Measurements from ENCODE around the gene ALKBH3. TPM values are rescaled to one million over a fixed set of nuclear protein-coding genes. Genes with fewer than 3 reads are reported as not detected.

ALKBH3 gene
- total and polyA plus RNA-seq, 2 of the 13 experiments (the other 11 are each of a cell fraction or from before 2014, with no cell fraction given), result 17.8 to 36.1 TPM

DNA sequence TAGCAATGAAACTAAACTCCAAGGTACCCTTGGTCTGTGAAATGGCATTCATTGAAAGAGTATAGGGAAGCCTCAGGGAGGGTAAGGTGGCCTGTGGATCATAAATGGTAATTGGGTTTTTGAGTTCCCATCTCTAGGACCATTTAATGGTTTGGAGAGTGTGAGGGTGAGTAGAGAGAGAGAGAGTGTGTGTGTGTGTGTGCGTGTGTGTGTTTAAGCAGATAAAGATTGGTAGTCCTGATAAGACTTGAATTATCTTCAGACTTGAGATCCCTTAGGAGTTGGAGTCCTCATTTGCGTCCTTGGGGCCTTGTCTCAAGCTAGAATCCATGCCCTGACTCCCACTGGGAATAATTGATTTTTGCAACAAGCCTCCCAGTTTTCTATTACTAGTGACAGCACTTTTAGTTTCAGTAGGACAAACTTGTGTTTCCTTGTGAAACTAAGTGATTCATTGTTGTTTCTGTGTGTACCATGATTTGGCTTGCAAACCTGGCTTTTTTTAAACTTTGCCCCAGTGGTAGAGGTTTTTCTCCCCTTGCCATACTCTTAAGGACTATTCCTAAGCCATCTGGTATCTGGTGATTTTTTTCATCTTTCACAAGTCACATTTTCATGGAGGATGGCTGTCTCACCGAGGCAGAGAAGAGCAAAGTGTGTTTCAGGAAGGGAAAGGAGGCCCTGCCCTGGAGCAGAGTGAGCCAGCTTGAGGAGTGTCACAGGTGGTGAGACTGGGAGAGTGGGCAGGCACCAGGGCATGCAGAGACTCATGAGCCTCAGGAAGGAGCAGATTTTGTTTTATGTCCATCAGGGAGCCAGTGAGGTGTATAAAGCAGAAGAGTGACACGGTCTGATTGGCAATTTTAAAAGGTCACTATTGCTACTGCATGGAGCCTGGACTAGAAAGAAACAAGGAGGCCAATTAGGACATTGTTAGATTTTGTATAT lies 26.7 kb downstream of the ALKBH3 start (continued):
- TF ChIP-seq, protein P1, sequence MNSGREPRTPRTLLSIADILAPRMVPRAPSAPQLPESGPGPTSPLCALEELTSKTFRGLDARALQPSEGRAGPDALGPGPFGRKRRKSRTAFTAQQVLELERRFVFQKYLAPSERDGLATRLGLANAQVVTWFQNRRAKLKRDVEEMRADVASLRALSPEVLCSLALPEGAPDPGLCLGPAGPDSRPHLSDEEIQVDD (CRISPR knock-in tag; IDR thresholded peaks at IDR 0.05; ENCODE audit: borderline replicate concordance), result no peak
- TF ChIP-seq MAFG (CRISPR knock-in tag; IDR thresholded peaks at IDR 0.05) (no peak), KDM1A (CRISPR knock-in tag; IDR thresholded peaks at IDR 0.05) (no peak), HNRNPH1 (optimal IDR thresholded peaks at IDR 0.05; ENCODE audit: low read depth, low read length) (no peak), ZNF788 (CRISPR knock-in tag; IDR thresholded peaks at IDR 0.05; ENCODE audit: borderline replicate concordance) (no peak), MZF1 (CRISPR knock-in tag; IDR thresholded peaks at IDR 0.05; ENCODE audit: borderline replicate concordance) (no peak)

DNA sequence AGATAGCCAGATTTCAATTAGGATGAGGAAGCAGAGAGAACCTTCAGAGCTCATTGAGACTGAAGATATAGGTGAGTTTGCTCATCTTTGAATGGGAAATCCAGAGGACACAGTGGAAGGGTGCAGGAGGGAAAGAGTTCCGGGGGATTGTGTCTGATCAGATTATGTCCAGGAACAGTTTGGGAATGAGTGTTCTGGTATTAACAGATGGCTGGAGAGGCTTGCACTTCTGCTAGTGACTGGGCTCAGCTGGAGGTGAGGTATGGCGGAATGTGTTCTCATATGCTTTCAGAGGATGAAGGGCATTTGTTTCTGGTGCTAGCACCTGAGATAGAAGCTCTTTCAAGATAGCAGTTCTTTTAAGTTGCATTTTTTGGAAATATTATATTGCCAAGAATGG lies 27.6 kb downstream of the ALKBH3 start:
- H3K36me3 ChIP-seq (replicated peaks in 1 of 2; ENCODE audit: control insufficient read depth in 1 of 2, insufficient read depth in 2 of 2, low read length in 2 of 2), result peaks cover 8 to 20% of the 10 kb centered on the region in 2 experiments; a peak in 4 of 5 replicates
- FAIRE-seq, result no peak
- intact Hi-C loops (cut with micrococcal nuclease; ENCODE audit: unreplicated experiment), result no loop called here
- no peak for TF ChIP-seq ZBTB21 (CRISPR knock-in tag; IDR thresholded peaks at IDR 0.05)
- no peak for TF ChIP-seq ZNF383 (CRISPR knock-in tag; IDR thresholded peaks at IDR 0.05; ENCODE audit: borderline replicate concordance)
- no peak for TF ChIP-seq ZNF670 (CRISPR knock-in tag; IDR thresholded peaks at IDR 0.05; ENCODE audit: borderline replicate concordance)
- TF ChIP-seq ZNF777 (CRISPR knock-in tag; IDR thresholded peaks at IDR 0.05), result no peak
- TF ChIP-seq REPIN1 (CRISPR knock-in tag; IDR thresholded peaks at IDR 0.05; ENCODE audit: borderline replicate concordance, low read depth), result no peak
- TF ChIP-seq, protein P2, sequence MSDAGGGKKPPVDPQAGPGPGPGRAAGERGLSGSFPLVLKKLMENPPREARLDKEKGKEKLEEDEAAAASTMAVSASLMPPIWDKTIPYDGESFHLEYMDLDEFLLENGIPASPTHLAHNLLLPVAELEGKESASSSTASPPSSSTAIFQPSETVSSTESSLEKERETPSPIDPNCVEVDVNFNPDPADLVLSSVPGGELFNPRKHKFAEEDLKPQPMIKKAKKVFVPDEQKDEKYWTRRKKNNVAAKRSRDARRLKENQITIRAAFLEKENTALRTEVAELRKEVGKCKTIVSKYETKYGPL (CRISPR knock-in tag; IDR thresholded peaks at IDR 0.05), result no peak
- TF ChIP-seq RFX3 (CRISPR knock-in tag; IDR thresholded peaks at IDR 0.05), result no peak
- TF ChIP-seq, protein P3, sequence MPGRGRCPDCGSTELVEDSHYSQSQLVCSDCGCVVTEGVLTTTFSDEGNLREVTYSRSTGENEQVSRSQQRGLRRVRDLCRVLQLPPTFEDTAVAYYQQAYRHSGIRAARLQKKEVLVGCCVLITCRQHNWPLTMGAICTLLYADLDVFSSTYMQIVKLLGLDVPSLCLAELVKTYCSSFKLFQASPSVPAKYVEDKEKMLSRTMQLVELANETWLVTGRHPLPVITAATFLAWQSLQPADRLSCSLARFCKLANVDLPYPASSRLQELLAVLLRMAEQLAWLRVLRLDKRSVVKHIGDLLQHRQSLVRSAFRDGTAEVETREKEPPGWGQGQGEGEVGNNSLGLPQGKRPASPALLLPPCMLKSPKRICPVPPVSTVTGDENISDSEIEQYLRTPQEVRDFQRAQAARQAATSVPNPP (CRISPR knock-in tag; IDR thresholded peaks at IDR 0.05), result no peak
- no peak for TF ChIP-seq ZNF567 (CRISPR knock-in tag; IDR thresholded peaks at IDR 0.05; ENCODE audit: borderline replicate concordance)
- no peak for TF ChIP-seq ZZZ3 (CRISPR knock-in tag; IDR thresholded peaks at IDR 0.05; ENCODE audit: borderline replicate concordance)
- no peak for TF ChIP-seq GMEB1 (CRISPR knock-in tag; IDR thresholded peaks at IDR 0.05; ENCODE audit: borderline replicate concordance)
- TF ChIP-seq HMG20A (CRISPR knock-in tag; IDR thresholded peaks at IDR 0.05; ENCODE audit: borderline replicate concordance), result no peak
- TF ChIP-seq HCFC1 (IDR thresholded peaks at IDR 0.05; ENCODE audit: low read depth, low read length), result no peak
- no peak for TF ChIP-seq NCOA2 (CRISPR knock-in tag; IDR thresholded peaks at IDR 0.05)

More for the DNA sequence above, 27.6 kb downstream of the ALKBH3 start:
- H4K20me1 ChIP-seq (ENCODE audit: insufficient read depth, low read length), result no peaks in the 10 kb centered on the region
- no peak overlapping the region for H3K4me3 ChIP-seq (replicated peaks in 1 of 3; ENCODE audit: insufficient read depth in 1 of 3, low read depth in 2 of 3, low read length in 3 of 3)
- CTCF ChIA-PET (ENCODE audit: low intra/inter-chr PET ratio, low total read pairs), result no interaction called here
- no peak overlapping the region for H3K9ac ChIP-seq (ENCODE audit: insufficient read depth, low read depth, low read length)
- no peak overlapping the region for H3K27ac ChIP-seq (ENCODE audit: extremely low read length, insufficient read depth, low read length)
- no peak for ATAC-seq
- in situ Hi-C loops (cut with HindIII; ENCODE audit: extremely low pct_ligation_motif_present, low pct_unique_long_range_greater_than_20kb), result no loop called here
- DNase-seq (ENCODE audit: low spot score), result no peak
- H3K79me2 ChIP-seq (ENCODE audit: insufficient read depth, low read length), result no peaks in the 10 kb centered on the region
- no peak overlapping the region for H2AFZ ChIP-seq (ENCODE audit: low read length)
- no peak overlapping the region for H3K4me2 ChIP-seq (ENCODE audit: low read depth, low read length)
- H3K27me3 ChIP-seq (ENCODE audit: control insufficient read depth in 1 of 2, insufficient read depth in 2 of 2, low read length in 2 of 2), result no peaks in the 10 kb centered on the region
- H3K4me1 ChIP-seq (ENCODE audit: insufficient read depth, low read length), result no peaks in the 10 kb centered on the region
- POLR2A ChIA-PET, result no interaction called here
- no TSS peak for BruUV-seq (replicated peaks)
- 96% methylated on average over 2 of the region's 2 CpGs for WGBS (ENCODE audit: low lambda C conversion rate)
- H3K9me3 ChIP-seq (ENCODE audit: low read length), result no peaks in the 10 kb centered on the region
